ENCODE data around the gene DCTN4. TPM values are rescaled to one million over a fixed set of nuclear protein-coding genes. Genes with fewer than 3 reads are reported as not detected.

Gene DCTN4
- total and polyA plus RNA-seq, 9 donors = 27.0 to 87.4 (median 69.0) TPM

GRCh38 chr5:150660108-150660831, 98.5 kb downstream of the DCTN4 start:
- DNase-seq = peak in 1 of 5 donors; percentile 15
- Histone ChIP-seq H3K9me3 (no peaks in the 10 kb centered on the region), H3K4me3 (no peak overlapping the region), H3K36me3 (no peaks in the 10 kb centered on the region), H3K27ac (peak overlapping the region in 1 of 2 donors; percentile 41), H3K4me1 (ENCODE audit: insufficient read depth) (peaks cover 18% of the 10 kb centered on the region), H3K27me3 (no peaks in the 10 kb centered on the region)
- intact Hi-C loops (cut with DNase I) = no loop called here
- TF ChIP-seq EP300 (IDR thresholded peaks at IDR 0.05) (no peak), CTCF (IDR thresholded peaks at IDR 0.05) (no peak), POLR2A (IDR thresholded peaks at IDR 0.05) (no peak)
- WGBS, 3 donors = 31 to 47% (median 32%) methylated on average over 4 of the region's 4 CpGs

GRCh38 chr5:150659360-150660107, 99.3 kb downstream of the DCTN4 start:
- WGBS, 3 donors = 84 to 86% (median 84%) methylated on average over 10 to 11 of the region's 11 CpGs
- DNase-seq = peak in 2 of 5 donors; percentile 28 to 36
- H3K4me1 ChIP-seq (ENCODE audit: insufficient read depth) = peaks cover 18% of the 10 kb centered on the region
- no peak overlapping the region for H3K4me3 ChIP-seq
- H3K36me3 ChIP-seq = no peaks in the 10 kb centered on the region
- TF ChIP-seq POLR2A (IDR thresholded peaks at IDR 0.05) (no peak), EP300 (IDR thresholded peaks at IDR 0.05) (no peak)
- H3K27me3 ChIP-seq = no peaks in the 10 kb centered on the region
- H3K9me3 ChIP-seq = no peaks in the 10 kb centered on the region
- intact Hi-C loops (cut with DNase I) = loop anchor here (5.0 to 10.0 kb wide), 6 partner anchors 45 to 202 kb away; partner anchors contain the start of gene RBM22 (in 1 of the 4)
- H3K27ac ChIP-seq = peak overlapping the region in 1 of 2 donors; percentile 41

GRCh38 chr5:150658699-150659265, 100.0 kb downstream of the DCTN4 start:
- H3K27ac ChIP-seq = no peak overlapping the region

More at GRCh38 chr5:150658699-150659265, 100.0 kb downstream of the DCTN4 start:
- intact Hi-C loops (cut with DNase I) = loop anchor here (5.0 to 10.0 kb wide), 6 partner anchors 46 to 201 kb away; partner anchors contain the start of gene RBM22 (in 1 of the 4)
- no peaks in the 10 kb centered on the region for H3K9me3 ChIP-seq
- no peaks in the 10 kb centered on the region for H3K36me3 ChIP-seq
- no peaks in the 10 kb centered on the region for H3K27me3 ChIP-seq
- TF ChIP-seq POLR2A (IDR thresholded peaks at IDR 0.05) = no peak
- no peak for TF ChIP-seq EP300 (IDR thresholded peaks at IDR 0.05)
- TF ChIP-seq CTCF (IDR thresholded peaks at IDR 0.05) = no peak
- no peak overlapping the region for H3K4me3 ChIP-seq
- WGBS, 3 donors = 40 to 82% (median 71%) methylated on average over 3 of the region's 3 CpGs
- peaks cover 18% of the 10 kb centered on the region for H3K4me1 ChIP-seq (ENCODE audit: insufficient read depth)
- peak in 1 of 5 donors; percentile 18 for DNase-seq

Other genes with a start within 250 kb of the DCTN4 start
- 100 to 1,000 TPM in 3 of 7 donors, 10 to 100 TPM in 3, 1 to 10 TPM in 1; 8.3 to 174 (median 70.2) TPM for gene SYNPO, start 118.4 kb downstream of the DCTN4 start, total RNA-seq
- 10 to 100 TPM; 31.0 to 86.9 TPM for gene SYNPO, start 118.4 kb downstream of the DCTN4 start, polyA plus RNA-seq
- 1 to 10 TPM in 4 of 7 donors, under 1 TPM in 3; 0.36 to 2.6 (median 1.2) TPM for gene MYOZ3, start 97.8 kb downstream of the DCTN4 start, total RNA-seq
- gene MYOZ3, start 97.8 kb downstream of the DCTN4 start, polyA plus RNA-seq = 1 to 10 TPM; 1.6 to 2.7 TPM
- 10 to 100 TPM; 35.5 to 59.0 (median 48.6) TPM for gene RBM22, start 58.0 kb downstream of the DCTN4 start, total RNA-seq
- gene RBM22, start 58.0 kb downstream of the DCTN4 start, polyA plus RNA-seq = 10 to 100 TPM; 33.4 to 77.6 TPM
- gene SMIM3, start 19.7 kb upstream of the DCTN4 start, total RNA-seq = 10 to 100 TPM; 14.7 to 33.6 (median 24.4) TPM
- 10 to 100 TPM; 19.4 to 20.9 TPM for gene SMIM3, start 19.7 kb upstream of the DCTN4 start, polyA plus RNA-seq
- not detected for gene IRGM, start 87.5 kb upstream of the DCTN4 start, total RNA-seq
- gene IRGM, start 87.5 kb upstream of the DCTN4 start, polyA plus RNA-seq = under 1 TPM in 1 of 2 donors, not detected in 1; 0.12 TPM
- 10 to 100 TPM in 1 of 7 donors, 1 to 10 TPM in 6; 5.9 to 10.0 (median 8.4) TPM for gene ZNF300, start 146.0 kb upstream of the DCTN4 start, total RNA-seq
- 1 to 10 TPM; 5.8 to 7.1 TPM for gene ZNF300, start 146.0 kb upstream of the DCTN4 start, polyA plus RNA-seq